Measurements from ENCODE around the gene AJAP1.

GRCh38 chr1:4647391-4647790 is 7.0 kb upstream of the AJAP1 start:
- no peak for TF ChIP-seq CTCF (IDR thresholded peaks at IDR 0.05)
- no peak for TF ChIP-seq EP300 (IDR thresholded peaks at IDR 0.05)
- no peak for TF ChIP-seq POLR2A (IDR thresholded peaks at IDR 0.05)

Measured in ovary (tissue), 3 donors.